HG02885 (cell line): ENCODE results near the gene WIPI1.

Source experiments
- ATAC-seq: cut with Tn5 transposase; IDR thresholded peaks from one replicate; pipeline ENCODE4 v1.9.1; 2021; ENCODE audit warnings: mild to moderate bottlenecking; ENCODE audit not compliant: unreplicated experiment, poor library complexity

WIPI1 gene

DNA sequence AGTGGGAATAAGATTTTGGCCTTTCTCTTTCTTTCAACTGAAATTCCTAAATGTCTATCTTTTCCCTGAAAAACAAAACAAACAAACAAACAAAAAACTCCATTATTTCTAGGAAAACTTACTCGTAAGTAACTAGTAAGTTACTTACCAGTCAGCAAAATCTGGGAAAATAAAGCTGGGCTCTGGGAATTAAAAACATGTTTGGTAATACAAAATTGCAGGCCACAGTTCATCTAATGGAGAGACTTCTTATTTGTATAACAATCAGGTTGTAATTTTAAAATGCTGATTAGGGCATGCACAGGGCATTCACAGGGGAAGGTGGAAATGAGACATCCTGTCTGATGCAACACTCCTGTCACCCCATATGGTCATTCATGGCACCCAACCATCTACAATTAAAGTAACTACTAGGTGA, 3.8 kb upstream of the WIPI1 start:
- no peak for ATAC-seq

DNA sequence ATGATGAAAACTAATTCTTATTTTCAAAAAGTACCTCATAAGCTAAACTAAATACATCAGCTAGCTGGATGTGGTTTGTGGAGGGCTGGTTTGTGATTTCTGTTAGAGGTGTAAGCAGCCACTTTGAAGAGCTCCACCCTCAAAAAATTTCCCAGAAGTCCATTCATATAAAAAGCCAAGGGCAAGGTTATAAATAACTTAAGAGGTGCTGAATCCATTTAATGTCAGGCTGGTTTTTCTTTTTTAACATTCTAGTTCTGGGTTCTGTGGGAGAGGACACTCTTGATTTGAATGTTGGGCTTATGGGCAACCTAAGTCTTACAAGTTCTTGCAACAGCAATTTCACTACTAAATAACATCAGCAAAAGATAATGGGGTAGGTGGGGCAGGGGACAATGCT, 3.4 kb upstream of the WIPI1 start:
- ATAC-seq, result no peak

DNA sequence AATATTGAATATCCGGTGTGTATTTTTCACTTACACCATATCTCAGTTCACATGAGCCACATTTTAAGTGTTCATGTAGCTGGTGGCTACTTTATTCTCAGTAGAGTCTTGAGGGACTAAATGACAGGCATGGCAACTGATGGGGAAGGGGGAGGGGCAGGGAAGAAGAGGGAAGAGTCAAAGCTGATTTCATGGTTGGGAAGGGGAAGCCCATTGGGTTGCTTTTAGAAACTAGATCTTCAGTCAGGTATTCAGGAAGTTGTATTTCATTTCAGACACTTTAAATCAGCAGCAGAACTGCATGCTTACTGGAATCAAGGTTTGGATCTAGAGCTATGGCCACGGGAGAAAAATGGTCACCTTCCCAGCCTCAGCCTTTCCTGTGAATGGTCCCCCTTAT, 2.9 kb upstream of the WIPI1 start:
- ATAC-seq, result no peak

DNA sequence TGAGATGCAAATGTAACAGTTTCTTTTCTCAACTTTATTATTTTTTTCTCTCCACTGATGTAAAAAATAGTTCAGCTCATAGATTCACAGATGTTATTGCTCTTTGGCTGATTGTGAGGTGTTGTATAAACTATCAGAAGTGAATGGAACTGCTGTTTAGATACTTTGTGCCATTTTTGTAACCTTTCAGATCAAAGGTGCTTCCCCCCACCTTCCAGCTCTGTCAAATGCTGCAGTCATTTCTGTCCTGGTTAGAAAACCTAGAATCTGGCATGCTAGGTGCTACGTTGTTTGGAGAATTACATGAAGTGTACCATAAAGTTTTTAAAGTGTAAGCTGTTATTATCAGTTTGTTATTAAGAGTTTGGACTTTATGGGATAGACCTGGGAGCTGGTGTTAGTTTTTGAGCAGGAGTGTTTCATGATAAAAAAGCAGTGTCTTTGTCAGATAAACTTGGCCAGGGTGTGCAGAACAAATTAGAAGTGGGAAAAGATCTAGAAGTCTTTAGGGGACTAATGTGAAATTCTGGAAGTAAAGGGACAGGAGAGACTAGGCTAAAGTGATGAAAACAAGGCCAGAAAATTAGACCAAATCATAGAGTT, 1.8 kb upstream of the WIPI1 start:
- ATAC-seq, result peak; percentile 28

DNA sequence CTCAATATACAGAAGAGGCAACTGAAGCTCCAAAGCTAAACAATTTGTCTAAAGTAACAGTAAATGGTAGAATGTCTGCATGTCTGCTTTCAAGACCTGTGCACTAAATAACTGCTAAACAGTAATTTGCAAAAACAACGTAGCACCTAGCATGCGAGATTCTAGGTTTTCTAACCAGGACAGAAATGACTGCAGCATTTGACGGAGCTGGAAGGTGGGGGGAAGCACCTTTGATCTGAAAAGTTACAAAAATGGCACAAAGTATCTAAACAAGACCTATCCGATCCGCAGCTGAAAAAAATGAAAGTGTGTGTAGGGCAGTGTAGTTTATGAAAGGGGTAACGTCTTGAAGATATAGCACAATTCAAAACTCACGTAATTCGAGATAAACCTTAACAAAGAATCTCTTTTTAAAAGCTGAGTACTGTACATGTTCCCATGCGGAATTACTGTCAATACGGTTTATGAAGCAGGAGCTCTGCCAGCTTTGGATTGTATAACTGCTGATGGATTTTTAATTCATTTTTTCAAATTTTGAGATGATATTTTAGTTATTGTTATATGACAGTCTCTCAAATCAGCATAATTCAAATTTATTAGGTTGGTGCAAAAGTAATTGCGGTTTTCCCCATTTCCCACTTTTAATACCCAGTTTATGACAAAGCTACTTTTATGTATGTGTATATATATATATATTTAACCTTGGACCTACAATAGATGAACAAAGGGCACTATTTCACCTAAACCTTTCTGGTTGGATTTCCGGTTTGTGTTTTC, 1.2 kb upstream of the WIPI1 start:
- no peak for ATAC-seq

DNA sequence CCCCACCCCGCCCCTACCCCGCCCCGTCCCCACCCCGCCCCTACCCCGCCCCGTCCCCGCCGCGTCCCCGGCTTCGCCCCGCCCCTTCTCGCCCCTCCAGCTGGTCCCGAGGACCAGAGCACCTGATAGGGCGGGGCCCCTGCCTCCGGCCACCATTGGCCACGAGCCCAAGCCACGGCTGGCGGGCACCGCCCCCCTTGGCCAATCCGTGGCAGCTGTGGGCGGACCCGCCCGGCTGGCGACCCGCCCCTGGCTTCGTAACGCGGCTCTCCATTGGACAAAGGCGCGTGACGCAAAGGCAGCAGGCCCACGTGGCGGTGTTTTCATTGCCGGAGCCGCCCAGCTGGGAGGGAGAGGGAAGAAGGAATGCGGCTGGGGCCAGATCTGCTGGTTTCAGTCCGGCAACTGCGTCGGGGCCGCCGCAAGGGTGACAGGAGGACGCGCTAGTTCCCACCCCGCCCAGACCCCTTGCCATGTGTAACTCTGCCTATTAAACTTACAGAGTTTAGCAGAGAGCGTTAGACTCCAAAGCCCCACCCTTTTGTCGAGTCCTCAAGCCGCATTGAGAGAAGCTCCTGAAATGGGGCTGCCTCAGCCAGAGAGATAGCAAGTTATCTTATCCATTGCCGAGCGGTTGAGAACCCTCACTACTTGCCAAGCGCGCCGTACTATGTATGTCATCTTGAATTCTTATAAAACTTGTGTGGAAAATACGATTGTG, 403 bp upstream of the WIPI1 start:
- ATAC-seq, result peak; percentile 77

DNA sequence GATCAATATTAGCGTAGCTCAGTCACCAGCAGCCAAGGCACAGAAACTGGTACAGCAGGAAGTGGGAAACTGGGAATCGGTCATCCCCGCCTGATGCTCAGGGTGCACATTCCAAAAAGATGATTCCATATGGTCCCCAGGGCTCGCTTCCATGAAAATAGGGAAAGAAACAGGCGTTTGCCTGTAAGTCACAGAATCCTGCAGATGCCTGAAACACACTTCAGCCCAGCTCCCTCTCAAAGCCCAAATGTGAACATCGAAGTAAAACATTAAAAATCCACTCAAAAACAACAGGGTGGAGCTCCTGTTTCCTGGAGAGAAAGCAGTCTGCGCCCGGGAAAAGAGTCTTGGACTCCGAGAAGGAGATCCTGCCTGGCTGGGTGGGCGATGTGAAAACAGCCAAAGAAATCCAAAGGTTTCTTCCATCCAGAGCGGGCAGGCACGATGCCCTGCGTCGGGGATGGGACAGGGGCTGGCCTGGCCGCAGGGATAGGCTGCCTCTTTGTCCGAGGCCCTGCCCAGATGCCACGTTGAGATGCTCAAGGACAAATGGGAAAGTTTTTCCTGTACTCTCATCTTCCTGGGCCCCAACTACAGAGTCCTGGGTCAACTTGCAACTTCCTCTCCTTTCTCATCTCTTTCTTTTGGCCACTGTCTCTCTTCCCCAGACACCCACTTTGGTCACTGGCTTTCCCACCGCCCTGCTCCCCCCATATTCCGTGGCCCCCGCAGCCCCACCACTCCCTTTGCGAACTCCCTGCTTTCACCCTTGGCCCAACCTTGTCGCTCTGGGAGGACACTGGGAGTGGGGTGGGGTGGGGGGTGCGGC, 743 bp downstream of the WIPI1 start:
- no peak for ATAC-seq

DNA sequence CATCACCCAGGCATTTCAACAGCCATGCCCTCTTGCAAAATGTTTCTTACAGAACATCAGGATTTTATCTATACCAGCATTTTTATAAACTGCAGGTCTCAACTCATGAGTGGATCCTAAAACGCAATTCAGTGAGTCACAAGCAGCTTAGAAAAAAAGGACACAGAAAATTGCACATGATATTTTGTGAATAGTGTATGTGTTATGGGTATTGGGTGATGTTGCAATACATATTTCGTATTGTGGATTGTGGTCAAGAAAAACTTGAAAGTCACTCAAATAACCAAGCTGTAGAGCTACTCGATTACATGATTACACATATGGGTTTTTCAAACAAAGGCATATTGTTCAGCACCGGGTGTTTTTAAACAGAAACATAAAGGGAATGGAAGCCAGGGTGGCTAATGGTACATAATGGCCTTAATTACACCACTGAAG, 1.4 kb downstream of the WIPI1 start:
- no peak for ATAC-seq

DNA sequence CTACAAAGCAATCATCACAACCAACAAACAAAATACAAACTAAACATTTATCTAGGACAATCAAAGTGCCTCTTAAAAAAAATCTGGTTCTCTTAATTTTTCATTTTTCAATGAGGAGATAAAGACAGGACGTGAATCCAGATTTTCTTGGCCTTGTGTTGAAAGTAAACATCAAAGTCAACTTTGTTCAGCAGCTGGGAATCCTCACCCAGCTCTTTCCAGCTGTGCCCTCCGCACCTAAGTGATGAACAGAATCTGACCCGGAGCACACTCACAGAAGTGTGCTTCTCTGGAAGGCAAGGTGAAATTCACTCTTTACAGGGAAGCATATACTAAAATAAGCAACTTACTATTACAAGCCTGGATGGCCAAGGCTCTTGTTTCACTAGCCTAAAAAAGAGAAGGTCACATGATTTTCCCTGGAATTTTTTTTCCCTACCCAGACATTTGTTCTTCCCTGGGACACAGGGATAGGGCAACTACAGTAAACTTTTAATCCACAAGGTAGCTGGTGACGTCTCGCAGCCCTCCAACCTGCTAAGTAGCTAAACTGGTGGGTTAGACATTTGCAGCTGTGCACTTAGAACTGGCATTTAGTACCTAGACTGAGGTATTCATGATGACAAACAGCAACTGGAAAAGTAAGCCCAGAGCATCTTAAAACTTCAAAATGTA, 3.2 kb downstream of the WIPI1 start:
- no peak for ATAC-seq

DNA sequence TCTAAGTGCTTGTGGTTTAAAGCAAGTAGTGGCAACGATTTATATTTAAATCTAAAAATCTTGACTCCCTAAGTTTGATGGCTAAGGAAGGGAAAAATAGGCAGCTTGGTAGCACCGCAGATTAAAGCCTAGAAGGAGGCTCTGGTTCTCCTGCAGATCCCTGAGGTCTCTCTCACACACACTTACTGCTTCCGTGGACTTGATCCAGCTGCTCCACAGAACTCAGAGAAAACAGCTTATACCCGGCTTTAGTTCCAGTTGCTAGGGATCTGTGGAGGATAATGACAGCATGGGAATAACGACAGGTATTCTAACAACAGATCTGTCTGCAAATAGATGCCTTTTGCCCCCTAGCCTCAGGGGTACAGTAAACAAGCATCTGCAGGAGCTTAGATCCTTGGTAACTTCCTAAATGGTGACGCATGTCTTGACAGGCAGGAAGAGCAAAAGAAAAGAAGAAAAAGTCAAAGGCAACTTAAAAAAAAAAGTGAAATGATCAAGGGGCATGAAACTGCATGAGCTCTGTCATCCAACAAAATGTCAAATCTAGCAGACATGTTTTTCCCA, 4.5 kb downstream of the WIPI1 start:
- ATAC-seq, result no peak

DNA sequence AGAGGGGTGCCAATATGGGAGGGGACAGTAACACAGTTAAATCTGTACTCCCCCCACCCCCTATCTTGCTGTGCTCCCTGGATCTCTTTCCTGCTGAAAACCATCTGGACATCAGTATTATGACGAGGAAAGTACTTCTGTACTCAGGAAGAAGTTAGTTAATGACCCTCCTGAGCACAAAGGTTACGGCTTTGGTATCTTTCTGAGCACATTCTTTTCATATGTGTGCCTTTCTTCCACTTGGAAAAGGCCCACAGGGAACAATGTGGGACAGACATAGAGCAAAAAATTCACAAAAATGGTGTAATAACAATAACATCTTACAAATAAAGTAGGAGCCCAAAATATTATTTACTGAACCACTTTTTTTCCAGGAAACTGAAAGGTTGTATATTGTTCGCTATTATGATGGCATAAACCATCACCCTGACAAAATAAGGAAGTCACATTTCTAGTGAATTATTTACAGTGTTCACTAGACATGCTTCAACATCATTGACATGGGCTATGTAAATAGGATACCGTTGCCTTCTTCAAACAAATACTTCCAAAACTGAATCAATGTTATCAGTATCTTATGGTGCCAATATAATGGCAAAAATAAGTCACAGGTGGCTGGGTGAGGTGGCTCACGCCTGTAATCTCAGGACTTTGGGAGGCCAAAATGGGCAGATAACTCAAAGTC, 5.5 kb downstream of the WIPI1 start:
- no peak for ATAC-seq

DNA sequence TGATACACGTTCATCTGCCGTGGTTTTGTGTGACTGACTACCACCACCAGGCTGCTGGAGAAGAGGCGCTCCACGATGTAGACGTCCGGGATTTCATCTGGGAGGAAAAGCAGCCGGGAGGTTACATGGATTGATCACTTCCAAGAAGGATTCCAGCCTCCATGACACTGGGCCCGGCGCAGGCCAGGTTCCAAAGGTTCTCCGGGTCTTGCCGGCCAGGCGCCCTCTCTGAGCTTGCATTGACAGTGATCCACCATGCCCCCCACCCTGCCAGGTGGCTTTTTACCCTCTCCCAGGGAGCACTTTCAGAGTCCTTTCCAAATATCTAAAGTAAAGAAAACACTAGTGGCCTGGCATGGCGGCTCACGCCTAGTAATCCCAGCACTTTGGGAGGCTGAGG, 6.5 kb downstream of the WIPI1 start:
- no peak for ATAC-seq

DNA sequence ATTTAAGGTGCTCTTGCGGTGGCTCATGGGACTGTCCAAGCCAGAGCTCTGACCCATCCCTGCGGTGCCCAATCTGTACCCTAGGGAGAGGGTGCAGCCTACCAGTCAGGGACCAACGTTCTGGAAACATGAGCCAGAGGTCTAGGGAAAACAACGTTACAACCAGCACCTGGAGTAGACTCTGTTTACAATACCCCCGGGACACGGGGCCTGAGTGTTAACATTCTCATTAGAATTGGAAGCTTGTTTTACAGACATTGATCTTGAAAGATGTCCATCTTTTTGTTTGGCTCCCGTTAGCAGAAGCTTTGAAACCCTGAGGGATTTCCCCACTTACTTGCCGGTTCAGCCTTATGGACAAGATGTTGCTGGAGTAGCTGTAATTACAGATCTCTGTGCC, 6.9 kb downstream of the WIPI1 start:
- ATAC-seq, result no peak

DNA sequence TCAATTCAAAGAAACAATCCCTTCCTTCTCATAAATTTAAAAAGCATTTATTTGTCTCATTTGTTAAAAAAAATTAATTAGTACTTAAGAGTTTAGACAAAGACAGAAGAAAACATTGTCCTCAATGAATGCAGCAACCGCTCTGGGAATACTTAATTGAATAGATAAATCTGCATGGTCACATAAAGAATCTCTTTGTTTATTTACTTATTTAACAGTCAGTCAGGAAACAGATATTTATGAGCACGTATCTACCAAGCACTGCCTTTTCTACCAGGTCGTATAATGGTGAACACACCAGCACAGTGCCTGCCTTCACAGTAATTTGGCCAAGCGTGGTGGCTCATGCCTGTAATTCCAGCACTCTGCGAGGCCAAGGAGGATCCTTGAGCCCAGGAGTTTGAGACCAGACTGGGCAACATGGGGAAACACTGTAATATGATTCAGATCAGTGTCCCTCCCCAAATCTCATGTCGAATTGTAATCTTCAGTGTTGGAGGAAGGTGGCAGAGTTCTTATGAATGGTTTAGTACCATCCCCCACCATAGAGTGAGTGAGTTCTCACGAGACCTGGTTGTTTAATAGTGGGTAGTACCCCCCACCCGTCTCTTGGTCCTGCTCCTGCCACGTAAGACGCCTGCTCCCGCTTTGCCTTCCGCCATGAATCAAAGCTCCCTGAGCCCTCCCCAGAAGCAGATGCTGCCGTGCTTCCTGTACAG, 8.1 kb downstream of the WIPI1 start:
- ATAC-seq, result no peak

DNA sequence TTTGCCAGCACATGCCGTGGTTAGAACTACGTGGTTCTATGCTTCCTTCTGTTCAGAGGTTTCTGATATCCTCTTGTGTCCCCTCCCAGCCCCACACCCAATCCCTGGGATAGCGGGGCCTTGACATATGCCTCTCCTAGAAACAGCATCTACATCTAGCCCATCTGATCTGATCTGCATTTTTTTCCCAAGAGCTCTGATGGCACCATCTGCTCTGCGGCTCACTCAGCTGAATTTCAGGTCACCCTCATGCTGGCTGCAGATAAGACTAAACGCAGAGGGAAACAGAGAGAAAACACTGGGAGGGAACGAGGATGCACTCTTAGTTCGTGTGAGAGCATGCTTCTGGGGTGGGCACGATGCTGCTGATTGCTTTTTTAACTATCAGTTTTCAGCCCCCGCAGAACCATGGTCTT, 10.7 kb downstream of the WIPI1 start:
- ATAC-seq, result no peak

DNA sequence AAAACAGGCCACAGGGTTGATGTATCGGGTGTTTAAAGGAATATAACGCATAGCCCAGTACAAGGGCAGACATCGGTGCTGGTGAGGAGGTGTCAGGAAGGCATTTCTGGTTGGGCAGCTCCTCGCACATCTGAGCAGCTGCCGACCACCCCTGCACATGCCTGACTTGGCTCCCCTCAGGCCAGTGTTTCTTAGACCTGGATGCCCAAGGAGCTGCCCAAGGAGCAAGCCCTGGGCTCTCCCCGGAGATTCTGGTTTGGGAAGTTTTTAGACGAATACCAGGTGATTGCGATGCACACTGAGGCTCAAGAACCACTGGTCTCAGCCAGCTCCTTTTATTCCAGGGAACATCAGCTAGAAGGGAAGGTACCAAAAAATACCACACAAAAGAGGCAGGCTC, 11.6 kb downstream of the WIPI1 start:
- no peak for ATAC-seq

DNA sequence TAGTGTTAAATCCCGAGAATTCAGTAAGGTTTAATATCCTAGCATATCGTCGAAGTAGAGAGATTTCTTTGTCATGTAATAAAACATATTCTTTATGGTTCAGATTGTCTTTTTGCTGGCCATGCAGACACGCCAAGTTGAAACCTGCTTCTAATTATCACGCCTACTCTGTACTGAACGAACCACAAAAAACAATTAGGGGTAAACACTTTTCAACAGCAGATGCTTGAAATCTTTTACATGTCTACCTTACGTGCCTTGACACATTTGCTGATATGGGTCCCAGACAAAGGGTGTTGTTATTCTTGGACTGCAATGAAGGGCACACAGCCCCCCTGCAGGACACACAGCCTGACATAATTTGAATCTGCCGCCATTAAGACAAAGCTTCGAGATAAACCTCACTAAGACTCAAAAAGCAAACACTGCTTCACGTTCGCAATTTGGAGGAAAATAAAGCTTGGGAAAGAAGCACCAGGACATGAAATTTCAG, 13.3 kb downstream of the WIPI1 start:
- no peak for ATAC-seq

DNA sequence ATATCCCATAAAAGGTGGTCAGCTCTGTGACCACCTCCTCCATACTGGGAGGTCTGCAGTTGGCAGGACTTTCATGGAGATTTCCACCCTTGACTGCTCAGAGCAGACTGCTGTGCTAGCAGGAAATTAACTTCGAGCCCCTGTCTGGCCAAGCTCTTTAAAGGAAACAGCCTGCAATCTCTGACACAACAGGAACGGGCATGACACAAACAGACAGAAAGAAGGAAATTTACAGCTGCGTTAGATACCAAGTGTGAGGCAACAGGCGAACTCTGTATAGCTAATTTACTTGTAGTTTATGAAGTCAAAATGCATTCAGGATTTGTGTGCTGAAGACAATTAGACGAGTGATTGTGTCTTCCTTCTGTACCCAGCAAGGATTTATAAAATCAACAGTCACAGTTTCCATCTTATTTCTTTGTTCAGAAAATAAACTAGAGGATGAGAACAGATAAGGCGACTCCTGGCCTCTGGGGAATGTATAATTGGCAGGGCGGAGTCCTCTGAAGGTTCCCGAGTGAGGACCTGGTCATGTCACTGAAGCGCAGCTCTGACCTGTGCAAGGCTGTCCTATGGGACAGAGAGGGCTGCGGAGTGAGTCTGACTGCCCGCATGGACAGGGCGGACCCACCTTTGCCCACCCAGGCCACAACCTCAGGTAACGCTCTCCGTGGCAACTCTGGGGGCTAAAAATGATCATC, 16.1 kb downstream of the WIPI1 start:
- no peak for ATAC-seq
